K562 (cell line): ENCODE results near the gene UQCR11. TPM values are rescaled to one million over a fixed set of nuclear protein-coding genes. Genes with fewer than 3 reads are reported as not detected.
A peak's percentile ranks its signal among the peaks of the same experiment; 100 is the strongest.

Experiments used
- ATAC-seq: fragments of 200-7000 bp; cut with Tn5 transposase; 3 replicates; pipeline ENCODE4 v1.9.1; 2020; ENCODE audit warnings: moderate library complexity
- BruUV-seq: library from RNA; stranded (reverse); fragments of 400-500 nt; replicated peaks from 2 replicates; lab custom pipeline; 2021; lab: Mats Ljungman, UMichigan
- CTCF ChIA-PET: fragments of 300-600 bp; formaldehyde crosslinking; extraction: SDS; loops from one replicate; lab custom pipeline; 2021; ENCODE audit warnings: low intra/inter-chr PET ratio; lab: Yijun Ruan, JAX
- POLR2A ChIA-PET: fragments of 300-600, 350-650 bp; sonication (Branson Sonifier 250); formaldehyde crosslinking; extraction: SDS; loops from one replicate; lab custom pipeline; 2021; ENCODE audit warnings: antibody characterized with exemption, inconsistent platforms; lab: Yijun Ruan, JAX
- DNase-seq, 4 experiments: peaks; one replicate each; pipeline versions ENCODE4 v3.0.0 to v3.0.0-alpha.2; 2011 to 2018; ENCODE audit warnings: low spot score in 3 of 4, mixed read lengths in 3 of 4; ENCODE audit errors: extremely low read depth in 1 of 4
- FAIRE-seq: peaks from 2 replicates; lab custom pipeline; 2011; peaks lifted over from hg19 to GRCh38; lab: Jason Lieb, UNC
- H2AFZ ChIP-seq: 2 replicates; pipeline ENCODE4 v1.6.0; 2011; ENCODE audit warnings: low read depth, low read length, control low read depth, inconsistent platforms
- H3K27ac ChIP-seq: fragments of 200-600 bp; 3 replicates; pipeline ENCODE4 v1.8.0; 2011; ENCODE audit warnings: low read depth, mild to moderate bottlenecking, control low read depth, inconsistent platforms, low read length, moderate library complexity, mixed read lengths; ENCODE audit errors: extremely low read depth
- H3K27me3 ChIP-seq, 2 experiments: fragments of 300-600 bp in 1 of 2; 2 replicates in 1 of 2; 3 replicates in 1 of 2; pipeline versions ENCODE4 v1.6.0 to v1.8.0; 2011; ENCODE audit warnings: inconsistent platforms in 2 of 2, low read length in 2 of 2, mild to moderate bottlenecking in 1 of 2, mixed read lengths in 1 of 2, moderate library complexity in 1 of 2; ENCODE audit not compliant: control insufficient read depth in 2 of 2, insufficient read depth in 2 of 2
- H3K36me3 ChIP-seq: fragments of 300-600 bp; 3 replicates; pipeline ENCODE4 v1.8.0; 2011; ENCODE audit warnings: mild to moderate bottlenecking, low read length, inconsistent platforms; ENCODE audit not compliant: control insufficient read depth, insufficient read depth
- H3K4me1 ChIP-seq, 2 experiments: fragments of 200-600 bp in 1 of 2; replicated peaks in 1 of 2; 2 replicates in 1 of 2; 3 replicates in 1 of 2; pipeline versions ENCODE4 v1.5.1 to v1.8.0; 2011; ENCODE audit warnings: inconsistent platforms in 2 of 2, low read length in 2 of 2, mild to moderate bottlenecking in 1 of 2, mixed read lengths in 1 of 2, moderate library complexity in 1 of 2; ENCODE audit not compliant: control insufficient read depth in 2 of 2, insufficient read depth in 2 of 2
- H3K4me2 ChIP-seq: 2 replicates; pipeline ENCODE4 v1.6.1; 2011; ENCODE audit warnings: low read length, control low read depth, inconsistent platforms, mixed read lengths; ENCODE audit not compliant: insufficient read depth
- H3K4me3 ChIP-seq: fragments of 200-600 bp; sonication (generic), shearing (Covaris generic); 2 replicates; pipeline ENCODE4 v1.5.1; 2016; ENCODE audit warnings: control low read depth, inconsistent platforms
- H3K79me2 ChIP-seq: fragments of 200-600 bp; 3 replicates; pipeline ENCODE4 v1.8.0; 2011; ENCODE audit warnings: low read length, inconsistent platforms; ENCODE audit not compliant: control insufficient read depth, insufficient read depth
- H3K9ac ChIP-seq, 2 experiments: 2 replicates each; pipeline versions ENCODE4 v1.6.0 to v1.6.1; 2011; ENCODE audit warnings: low read depth in 2 of 2, low read length in 2 of 2, control low read depth in 1 of 2, inconsistent platforms in 1 of 2, mild to moderate bottlenecking in 1 of 2, mixed read lengths in 1 of 2; ENCODE audit not compliant: insufficient read depth in 1 of 2
- H3K9me1 ChIP-seq: one replicate; pipeline ENCODE4 v1.6.0; 2011; ENCODE audit warnings: inconsistent platforms, mild to moderate bottlenecking, low read length, moderate library complexity; ENCODE audit not compliant: control insufficient read depth, insufficient read depth
- H3K9me3 ChIP-seq: replicated peaks from 2 replicates; pipeline ENCODE4 v1.5.1; 2011; ENCODE audit warnings: low read depth, low read length, inconsistent platforms; ENCODE audit not compliant: control insufficient read depth, insufficient read depth
- H4K20me1 ChIP-seq: replicated peaks from 2 replicates; pipeline ENCODE4 v1.6.1; 2011; ENCODE audit warnings: low read length, inconsistent platforms, mixed read lengths; ENCODE audit not compliant: control insufficient read depth, insufficient read depth
- CREBBP ChIP-seq: IDR thresholded peaks from one replicate; pipeline ENCODE4 v1.6.1; 2012; ENCODE audit warnings: low read depth, mild to moderate bottlenecking, control low read depth, inconsistent platforms, low read length
- E2F6 ChIP-seq, 2 experiments: IDR thresholded peaks; 2 replicates each; pipeline ENCODE4 v1.6.1; 2011; ENCODE audit warnings: borderline replicate concordance in 1 of 2, control low read depth in 1 of 2, low read depth in 1 of 2, low read length in 1 of 2, mild to moderate bottlenecking in 1 of 2, mixed read lengths in 1 of 2, moderate library complexity in 1 of 2; ENCODE audit not compliant: insufficient read depth in 1 of 2, insufficient read length in 1 of 2, poor library complexity in 1 of 2, severe bottlenecking in 1 of 2; ENCODE audit errors: extremely low read depth in 1 of 2
- GABPA ChIP-seq: fragments of 200-800 bp; sonication (Bioruptor generic); conservative IDR thresholded peaks from 2 replicates; pipeline ENCODE4 v1.6.1; 2016; ENCODE audit warnings: low read depth, missing genetic modification characterization, missing compliant biosample characterization
- HDAC8 ChIP-seq: fragments of 450-650 bp; IDR thresholded peaks from 2 replicates; pipeline ENCODE4 v1.6.1; 2016; ENCODE audit warnings: mild to moderate bottlenecking, missing genetic modification characterization, moderate library complexity, missing compliant biosample characterization
- HMGN3 ChIP-seq: IDR thresholded peaks from 2 replicates; pipeline ENCODE4 v1.6.1; 2011; ENCODE audit warnings: borderline replicate concordance, low read depth, mild to moderate bottlenecking, mixed read lengths, low read length; ENCODE audit not compliant: insufficient read length; ENCODE audit errors: extremely low read depth
- MYNN ChIP-seq, 2 experiments: sonication (generic); formaldehyde crosslinking in 1 of 2; IDR thresholded peaks; 2 replicates each; pipeline versions ENCODE4 v1.5.0 to v1.6.1; 2016 to 2020; ENCODE audit warnings: antibody characterized with exemption in 1 of 2, missing genetic modification reagents in 1 of 2
- POLR2G ChIP-seq: fragments of 200-400 bp; formaldehyde crosslinking; IDR thresholded peaks from 2 replicates; pipeline ENCODE4 v1.6.1; 2017; ENCODE audit warnings: low read depth, mild to moderate bottlenecking, antibody characterized with exemption, low read length, moderate library complexity
- RBM25 ChIP-seq: fragments of 200-400 bp; formaldehyde crosslinking; IDR thresholded peaks from 2 replicates; pipeline ENCODE4 v1.6.1; 2018; ENCODE audit warnings: low read length, low read depth, moderate library complexity; ENCODE audit not compliant: severe bottlenecking
- SP1 ChIP-seq: sonication (generic); formaldehyde crosslinking; IDR thresholded peaks from 2 replicates; pipeline ENCODE4 v1.8.1; 2022; ENCODE audit warnings: mild to moderate bottlenecking, missing genetic modification reagents
- TAF1 ChIP-seq: IDR thresholded peaks from 2 replicates; pipeline ENCODE4 v1.6.1; 2011; ENCODE audit warnings: mild to moderate bottlenecking, low read length, moderate library complexity; ENCODE audit not compliant: insufficient read depth, control insufficient read depth, severe bottlenecking; ENCODE audit errors: extremely low read depth
- TEAD1 ChIP-seq, 2 experiments: fragments of 450-650 bp in 1 of 2; sonication (generic) in 1 of 2; formaldehyde crosslinking; IDR thresholded peaks; 2 replicates each; pipeline versions ENCODE4 v1.4.0 to v1.8.0; 2020 to 2022; ENCODE audit warnings: mild to moderate bottlenecking in 2 of 2, missing genetic modification reagents in 1 of 2
- THAP12 ChIP-seq: fragments of 250-450 bp; sonication (Bioruptor Pico); IDR thresholded peaks from 2 replicates; pipeline ENCODE4 v1.9.0; 2021; ENCODE audit warnings: mild to moderate bottlenecking, inconsistent platforms
- ZNF121 ChIP-seq: sonication (generic); formaldehyde crosslinking; conservative IDR thresholded peaks from 2 replicates; pipeline ENCODE4 v1.8.0; 2022; ENCODE audit warnings: missing genetic modification reagents
- ZNF224 ChIP-seq: sonication (generic); formaldehyde crosslinking; IDR thresholded peaks from 2 replicates; pipeline ENCODE4 v1.8.0; 2022; ENCODE audit warnings: mild to moderate bottlenecking, missing genetic modification reagents
- ZNF347 ChIP-seq: fragments of 450-650 bp; formaldehyde crosslinking; IDR thresholded peaks from 2 replicates; pipeline ENCODE4 v1.4.0; 2020; ENCODE audit warnings: low read depth, mild to moderate bottlenecking, moderate library complexity
- ZNF444 ChIP-seq: fragments of 250-450 bp; sonication (Bioruptor Pico); IDR thresholded peaks from 2 replicates; pipeline ENCODE4 v1.4.0; 2020; ENCODE audit warnings: mild to moderate bottlenecking, moderate library complexity
- ZNF707 ChIP-seq: fragments of 250-450 bp; sonication (Bioruptor Pico); conservative IDR thresholded peaks from 2 replicates; pipeline ENCODE4 v1.8.0; 2022; ENCODE audit warnings: inconsistent platforms, mild to moderate bottlenecking, moderate library complexity
- WGBS: fragments of 100-300 bp; shearing (Covaris generic); methylation state at CpG from one replicate; pipeline ENCODE4 v1.1.6; 2016; ENCODE audit warnings: low coverage, mixed read lengths; ENCODE audit not compliant: insufficient coverage; ENCODE audit errors: missing lambda C conversion rate; 5-methylcytosine and 5-hydroxymethylcytosine counted together
- in situ Hi-C: fragments of 300-500 bp; cut with MboI; formaldehyde crosslinking; loops from 4 replicates; pipeline ENCODE4 v1.15.0; 2018; ENCODE audit warnings: inconsistent platforms, mixed read lengths
- intact Hi-C: fragments of 100-400 bp; cut with micrococcal nuclease; formaldehyde crosslinking; loops from 2 replicates; pipeline ENCODE4 v1.14.2; 2022
- polyA plus RNA-seq, 8 experiments: library from polyadenylated mRNA; depleted of rRNA in 4 of 8; stranded (reverse) in 5 of 8; unstranded in 3 of 8; fragments of >200 nt; fragmentation: Nextera tagmentation in 2 of 8; fragmentation: Illumina TruSeq in 1 of 8; extraction: Ambion mirVana in 2 of 8; extraction: Trizol in 1 of 8; gene quantifications; 2 replicates each; pipeline versions ENCODE4 v1.2.1 to v1.2.3, GENCODE V29; 2011 to 2014; ENCODE audit warnings: inconsistent platforms in 1 of 8, missing spikeins in 1 of 8
- total RNA-seq, 7 experiments: library from RNA; depleted of rRNA in 6 of 7; stranded (reverse); fragments of >200 nt in 6 of 7; fragmentation: Illumina TruSeq in 2 of 7; extraction: Trizol in 2 of 7; gene quantifications; 2 replicates each; pipeline versions ENCODE4 v1.2.1 to v1.2.3, GENCODE V29; 2011 to 2021; ENCODE audit warnings: low replicate concordance in 1 of 7

The UQCR11 gene
- total and polyA plus RNA-seq, 9 of the 15 experiments (the other 6 are each of a cell fraction or from before 2014, with no cell fraction given): 57.6 to 394 (median 259) TPM

GRCh38 chr19:1592755-1593500 is 12.3 kb downstream of the UQCR11 start, which contains the start of gene MBD3:
MBD3 (minus strand) TSS chr19:1592865; CDS start chr19:1592631, 234 bp downstream.
- peaks cover 55% of the 10 kb centered on the region; the same call in 2 of the 3 replicates for H3K36me3 ChIP-seq
- H3K9ac ChIP-seq: peak within 1 kb of the TSS; percentile 100
- peak within 1 kb of the TSS; percentile 95 for H3K27ac ChIP-seq
- in situ Hi-C loops: no loop called here
- H3K4me3 ChIP-seq: peak within 1 kb of the TSS; percentile 92
- peaks cover 47% of the 10 kb centered on the region for H3K79me2 ChIP-seq
- 3% methylated on average over 28 of the region's 68 CpGs for WGBS
- no peaks in the 10 kb centered on the region for H3K9me3 ChIP-seq
- FAIRE-seq: no peak
- H4K20me1 ChIP-seq: 0 out of 2 replicates have a peak, but pooled peaks cover 8% of the 10 kb centered on the region
- H3K9me1 ChIP-seq: no peaks in the 10 kb centered on the region
- BruUV-seq: no TSS peak
- peak within 1 kb of the TSS; percentile 98 for H3K4me2 ChIP-seq
- intact Hi-C loops: no loop called here
- H2AFZ ChIP-seq: peak within 1 kb of the TSS; percentile 90
- CTCF ChIA-PET: interaction anchor here (0.7 kb wide), 2 partner anchors 57 to 80 kb away, joined by 3 to 4 read pairs; no protein-coding TSS in a partner anchor
- peaks cover 15 to 40% of the 10 kb centered on the region in 2 experiments for H3K4me1 ChIP-seq
- no peaks in the 10 kb centered on the region for H3K27me3 ChIP-seq
- ATAC-seq: peak; percentile 80
- peak; percentile 91 to 99 (median 98) for DNase-seq
- POLR2A ChIA-PET: interaction anchor here (1.0 to 6.6 kb wide), 5 partner anchors 8 to 59 kb away, joined by 3 to 40 read pairs (median 5); partner anchors contain the start of genes TCF3 and UQCR11
- TF ChIP-seq RBM25 (peak; percentile 76), E2F6 (IDR thresholded peaks at IDR 0.05; ENCODE audit: borderline replicate concordance in 1 of 2, extremely low read depth in 1 of 2, insufficient read depth in 1 of 2, insufficient read length in 1 of 2, low read depth in 1 of 2, low read length in 1 of 2, poor library complexity in 1 of 2, severe bottlenecking in 1 of 2) (peak in 1 of 2 experiments; percentile 38), HDAC8 (tag) (no peak), ZNF224 (CRISPR knock-in tag) (no peak), TEAD1 (CRISPR knock-in tag; IDR thresholded peaks at IDR 0.05) (no peak), ZNF347 (CRISPR knock-in tag) (no peak), ZNF121 (no peak), THAP12 (CRISPR knock-in tag) (peak; percentile 77), HMGN3 (peak; percentile 64), CREBBP (no peak), GABPA (tag) (0 out of 2 replicates have a peak, but pooled peaks have one; percentile 0), ZNF444 (no peak), POLR2G (peak; percentile 65), ZNF707 (CRISPR knock-in tag) (no peak), MYNN (IDR thresholded peaks at IDR 0.05) (peak; percentile 32), MYNN (CRISPR knock-in tag; IDR thresholded peaks at IDR 0.05) (no peak), TAF1 (peak; percentile 22), SP1 (CRISPR knock-in tag) (peak; percentile 81)
